ENCODE data around the gene JMJD1C.

The JMJD1C gene

DNA sequence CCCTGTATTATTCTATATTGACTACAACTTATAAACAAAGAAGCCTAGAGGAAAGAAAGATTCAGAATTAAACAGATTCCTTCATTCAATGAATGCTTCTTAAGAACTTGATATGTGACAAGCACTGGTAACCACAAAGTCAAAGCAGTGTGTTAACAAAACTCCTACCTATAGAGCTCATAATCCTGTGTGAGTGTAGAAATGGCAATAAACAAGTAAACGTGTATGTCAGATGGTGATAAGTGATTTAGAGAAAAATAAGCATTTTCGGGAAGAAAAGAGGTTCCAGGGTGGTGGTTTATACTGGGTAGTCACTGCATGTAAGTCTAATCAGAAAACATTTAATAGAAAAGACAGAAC, 141.3 kb downstream of the JMJD1C start:
- no peak for DNase-seq (ENCODE audit: low spot score)
- in situ Hi-C loops (cut with MboI; ENCODE audit: low sequenced_read_pairs, unreplicated experiment), result no loop called here

DNA sequence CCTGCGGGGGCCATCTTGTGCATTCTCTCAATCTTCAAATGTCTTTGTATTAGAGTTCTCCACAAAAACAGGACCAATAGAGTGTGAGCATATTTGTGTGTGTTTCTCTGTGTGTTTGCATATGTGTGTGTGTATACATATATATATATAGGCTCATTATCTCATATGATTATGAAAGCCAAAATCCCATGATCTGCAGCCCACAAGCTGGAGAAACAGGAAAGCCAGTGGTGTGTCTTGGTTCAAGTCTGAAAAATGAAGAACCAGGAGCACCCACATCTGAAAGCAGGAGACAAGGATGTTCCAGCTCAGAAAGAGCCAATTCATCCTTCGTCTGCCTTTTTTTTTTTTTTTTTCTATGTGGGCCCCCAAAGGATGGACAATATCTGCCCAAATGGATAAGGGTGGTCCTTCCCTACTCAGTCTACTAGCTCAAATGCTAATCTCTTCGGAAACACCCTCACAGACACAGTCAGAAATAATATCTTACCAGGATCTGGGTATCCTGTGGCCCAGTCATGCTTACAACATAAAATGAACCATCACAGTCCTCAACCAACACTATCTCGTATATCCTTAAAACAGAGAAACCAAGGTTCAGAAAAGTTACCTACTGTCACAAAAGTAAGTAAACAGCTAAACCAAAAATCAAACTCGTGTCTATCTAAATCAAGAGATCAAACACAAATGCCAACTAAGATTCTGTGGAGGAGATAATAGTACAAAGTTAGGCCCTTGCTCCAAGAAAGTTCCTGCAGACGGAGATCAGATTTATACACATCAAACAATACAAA, 141.9 kb downstream of the JMJD1C start:
- in situ Hi-C loops (cut with MboI; ENCODE audit: low sequenced_read_pairs, unreplicated experiment), result no loop called here
- DNase-seq (ENCODE audit: low spot score), result no peak
- no peak for TF ChIP-seq CTCF (IDR thresholded peaks at IDR 0.05; ENCODE audit: borderline replicate concordance, control extremely low read depth, extremely low read depth, insufficient read depth, missing control alignments)

More for the DNA sequence above, 141.3 kb downstream of the JMJD1C start:
- TF ChIP-seq CTCF (IDR thresholded peaks at IDR 0.05; ENCODE audit: borderline replicate concordance, control extremely low read depth, extremely low read depth, insufficient read depth, missing control alignments), result no peak

GRCh38 chr10:63320683-63321082, 145.1 kb downstream of the JMJD1C start:
- DNase-seq (ENCODE audit: low spot score), result no peak
- no peak for TF ChIP-seq CTCF (IDR thresholded peaks at IDR 0.05; ENCODE audit: borderline replicate concordance, control extremely low read depth, extremely low read depth, insufficient read depth, missing control alignments)
- in situ Hi-C loops (cut with MboI; ENCODE audit: low sequenced_read_pairs, unreplicated experiment), result no loop called here

- in situ Hi-C loops (cut with MboI; ENCODE audit: low sequenced_read_pairs, unreplicated experiment), result no loop called here
- DNase-seq (ENCODE audit: low spot score), result no peak
- no peak for TF ChIP-seq CTCF (IDR thresholded peaks at IDR 0.05; ENCODE audit: borderline replicate concordance, control extremely low read depth, extremely low read depth, insufficient read depth, missing control alignments)
These were observed 146.5 kb downstream of the JMJD1C start for GRCh38 chr10:63319231-63319630.

DNA sequence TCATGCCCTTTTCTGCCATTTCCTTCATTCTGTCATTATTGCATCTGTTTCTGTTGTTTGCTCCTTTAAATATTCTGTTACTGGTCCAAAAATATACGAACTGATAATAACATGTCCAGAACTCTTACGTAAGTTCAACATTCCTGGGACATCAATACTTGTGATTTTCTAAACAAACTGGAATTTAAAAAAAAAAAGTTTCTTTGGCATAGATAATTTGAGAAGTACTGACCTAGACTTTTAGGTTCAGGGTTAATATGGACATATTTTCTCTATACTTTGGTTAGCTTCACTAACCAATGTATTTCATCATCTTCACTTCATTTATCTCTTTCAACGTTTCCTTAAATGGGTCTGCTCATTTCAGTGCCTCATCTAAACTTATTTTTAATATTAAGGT, 147.3 kb downstream of the JMJD1C start:
- no peak for DNase-seq (ENCODE audit: low spot score)
- in situ Hi-C loops (cut with MboI; ENCODE audit: low sequenced_read_pairs, unreplicated experiment), result no loop called here
- TF ChIP-seq CTCF (IDR thresholded peaks at IDR 0.05; ENCODE audit: borderline replicate concordance, control extremely low read depth, extremely low read depth, insufficient read depth, missing control alignments), result no peak

DNA sequence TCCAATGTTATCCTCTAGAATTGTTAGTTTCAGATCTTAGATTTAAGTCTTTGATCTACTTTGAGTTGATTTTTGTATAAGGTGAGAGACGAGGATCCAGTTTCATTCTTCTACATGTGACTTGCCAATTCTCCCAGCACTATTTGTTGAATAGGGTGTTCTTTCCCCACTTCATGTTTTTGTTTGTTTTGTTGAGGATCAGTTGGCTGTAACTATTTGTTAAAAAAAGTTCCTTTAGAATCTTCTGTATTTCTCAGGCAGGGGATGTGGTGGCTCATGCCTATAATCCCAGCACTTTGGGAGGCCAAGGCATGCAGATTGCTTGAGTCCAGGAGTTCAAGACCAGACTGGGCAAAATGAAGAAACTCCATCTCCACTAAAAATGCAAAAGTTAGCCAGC, 151.8 kb downstream of the JMJD1C start:
- in situ Hi-C loops (cut with MboI; ENCODE audit: low sequenced_read_pairs, unreplicated experiment), result no loop called here
- DNase-seq (ENCODE audit: low spot score), result no peak
- TF ChIP-seq CTCF (IDR thresholded peaks at IDR 0.05; ENCODE audit: borderline replicate concordance, control extremely low read depth, extremely low read depth, insufficient read depth, missing control alignments), result no peak

Measured in GM13976 (cell line).